B cell (primary cell): Measurements from ENCODE around the gene IRAK2. TPM values are rescaled to one million over a fixed set of nuclear protein-coding genes. Genes with fewer than 3 reads are reported as not detected.

Experiments used
- ATAC-seq: fragments of 200-7000 bp; cut with Tn5 transposase; one replicate; pipeline ENCODE4 v1.10.0; 2021; ENCODE audit warnings: low read depth, mild to moderate bottlenecking, moderate number of reproducible peaks, moderate library complexity
- CTCF ChIA-PET: fragments of 350-600 bp; sonication (Branson Sonifier 250); formaldehyde crosslinking; loops from one replicate; lab custom pipeline; 2021; ENCODE audit warnings: antibody characterized with exemption, inconsistent platforms; lab: Charles Lee
- POLR2A ChIA-PET: fragments of 350-600 bp; sonication (Branson Sonifier 250); formaldehyde crosslinking; loops from one replicate; lab custom pipeline; 2021; ENCODE audit warnings: antibody characterized with exemption; lab: Charles Lee
- DNase-seq: peaks from one replicate; pipeline ENCODE4 v3.0.0; 2013
- H2AFZ ChIP-seq: 2 replicates; pipeline ENCODE4 v1.6.1; 2012; ENCODE audit warnings: mild to moderate bottlenecking, low read depth, low read length; ENCODE audit not compliant: insufficient read depth, poor library complexity, severe bottlenecking
- H3K27ac ChIP-seq, 2 donors: 1 replicate in 1 of 2; 2 replicates in 1 of 2; pipeline ENCODE4 v1.5.1; 2012 to 2013; ENCODE audit warnings: low read length in 2 of 2, mild to moderate bottlenecking in 2 of 2, moderate library complexity in 1 of 2
- H3K27me3 ChIP-seq, 4 experiments: fragments of 200-600 bp in 1 of 4; sonication (generic) in 1 of 4; replicated peaks in 1 of 4; 1 replicate in 2 of 4; 2 replicates in 2 of 4; pipeline versions ENCODE4 v1.6.1 to v1.7.0; 2013 to 2016; ENCODE audit warnings: low read length in 3 of 4, mild to moderate bottlenecking in 2 of 4, mixed read lengths in 1 of 4, moderate library complexity in 1 of 4; ENCODE audit not compliant: insufficient read depth in 4 of 4, control insufficient read depth in 3 of 4; ENCODE audit errors: control extremely low read depth in 1 of 4
- H3K36me3 ChIP-seq, 2 experiments: replicated peaks in 1 of 2; 1 replicate in 1 of 2; 2 replicates in 1 of 2; pipeline versions ENCODE4 v1.6.1 to v1.7.1; 2013; ENCODE audit warnings: low read length in 1 of 2; ENCODE audit not compliant: insufficient read depth in 2 of 2, control insufficient read depth in 1 of 2; ENCODE audit errors: control extremely low read depth in 1 of 2, extremely low read depth in 1 of 2
- H3K4me1 ChIP-seq, 2 donors: fragments of 200-600 bp in 1 of 2; sonication (generic) in 1 of 2; 1 replicate in 1 of 2; 2 replicates in 1 of 2; pipeline versions ENCODE4 v1.5.1 to v1.6.1; 2013 to 2017; ENCODE audit warnings: low read length in 2 of 2; ENCODE audit not compliant: control insufficient read depth in 2 of 2, insufficient read depth in 2 of 2
- H3K4me2 ChIP-seq: replicated peaks from 2 replicates; pipeline ENCODE3; 2012; ENCODE audit warnings: mild to moderate bottlenecking, low read depth, low read length; ENCODE audit not compliant: poor library complexity, severe bottlenecking
- H3K4me3 ChIP-seq, 5 experiments: fragments of 200-600 bp in 1 of 5; sonication (generic) in 1 of 5; 1 replicate in 3 of 5; 2 replicates in 2 of 5; pipeline versions ENCODE4 v1.5.1 to v1.7.0; 2011 to 2016; ENCODE audit warnings: low read length in 4 of 5, mild to moderate bottlenecking in 4 of 5, low read depth in 2 of 5, control low read depth in 1 of 5, moderate library complexity in 1 of 5; ENCODE audit not compliant: insufficient read depth in 1 of 5; ENCODE audit errors: control extremely low read depth in 1 of 5, extremely low read depth in 1 of 5
- H3K79me2 ChIP-seq: fragments of 200-600 bp; sonication (generic); one replicate; pipeline ENCODE4 v1.6.0; 2016; ENCODE audit warnings: low read length; ENCODE audit not compliant: control insufficient read depth, insufficient read depth
- H3K9ac ChIP-seq: fragments of 200-600 bp; sonication (generic); 2 replicates; pipeline ENCODE4 v1.6.1; 2017; ENCODE audit warnings: mild to moderate bottlenecking, low read length, moderate library complexity
- H3K9me3 ChIP-seq, 3 donors: one replicate each; pipeline versions ENCODE4 v1.6.1 to v1.7.1; 2013; ENCODE audit warnings: low read length in 2 of 3; ENCODE audit not compliant: control insufficient read depth in 2 of 3, insufficient read depth in 1 of 3; ENCODE audit errors: control extremely low read depth in 1 of 3
- H4K20me1 ChIP-seq: 2 replicates; pipeline ENCODE4 v1.6.0; 2012; ENCODE audit warnings: mild to moderate bottlenecking, low read length; ENCODE audit not compliant: insufficient read depth, control insufficient read depth, poor library complexity, severe bottlenecking
- H3K27ac Mint-ChIP-seq: one replicate; pipeline ENCODE4 v1.8.0; 2021; ENCODE audit warnings: mixed read lengths
- H3K27me3 Mint-ChIP-seq: one replicate; pipeline ENCODE4 v1.8.0; 2021; ENCODE audit warnings: mixed read lengths
- H3K4me1 Mint-ChIP-seq: one replicate; pipeline ENCODE4 v1.8.0; 2021; ENCODE audit warnings: mixed read lengths
- H3K4me3 Mint-ChIP-seq: one replicate; pipeline ENCODE4 v1.8.0; 2021; ENCODE audit warnings: mixed read lengths
- H3K9me3 Mint-ChIP-seq: one replicate; pipeline ENCODE4 v1.8.0; 2022; ENCODE audit warnings: mixed read lengths; ENCODE audit not compliant: insufficient read depth
- EZH2 ChIP-seq: IDR thresholded peaks from 2 replicates; pipeline ENCODE4 v1.6.1; 2012; ENCODE audit warnings: borderline replicate concordance, low read depth, mild to moderate bottlenecking, moderate library complexity, low read length; ENCODE audit not compliant: insufficient read depth, poor library complexity, severe bottlenecking
- WGBS: methylation state at CpG from one replicate; pipeline ENCODE4 v1.1.5; 2013; ENCODE audit warnings: missing lambda C conversion rate; ENCODE audit not compliant: insufficient coverage; 5-methylcytosine and 5-hydroxymethylcytosine counted together
- intact Hi-C: fragments of 100-400 bp; cut with micrococcal nuclease; formaldehyde crosslinking; loops from one replicate; pipeline ENCODE4 v1.10.0; 2022
- polyA minus RNA-seq: library from RNA; depleted of rRNA, polyadenylated mRNA; stranded (reverse); fragments of >200 nt; gene quantifications from 2 replicates; pipeline ENCODE4 v1.2.3, GENCODE V29; 2012
- polyA plus RNA-seq: library from polyadenylated mRNA; depleted of rRNA; stranded (reverse); fragments of >200 nt; gene quantifications from 2 replicates; pipeline ENCODE4 v1.2.3, GENCODE V29; 2012
- total RNA-seq, 2 donors: library from RNA; stranded (reverse); fragments of 120-200 nt in 1 of 2; gene quantifications; 1 replicate in 1 of 2; 2 replicates in 1 of 2; pipeline versions ENCODE4 v1.2.3 to v1.2.4, GENCODE V29; 2013 to 2022
- TF ChIP-seq, protein P1 (sequence below): fragments of 200-600 bp; IDR thresholded peaks from one replicate; pipeline ENCODE4 v1.8.0; 2022; ENCODE audit warnings: antibody characterized with exemption, mild to moderate bottlenecking

The IRAK2 gene, protein sequence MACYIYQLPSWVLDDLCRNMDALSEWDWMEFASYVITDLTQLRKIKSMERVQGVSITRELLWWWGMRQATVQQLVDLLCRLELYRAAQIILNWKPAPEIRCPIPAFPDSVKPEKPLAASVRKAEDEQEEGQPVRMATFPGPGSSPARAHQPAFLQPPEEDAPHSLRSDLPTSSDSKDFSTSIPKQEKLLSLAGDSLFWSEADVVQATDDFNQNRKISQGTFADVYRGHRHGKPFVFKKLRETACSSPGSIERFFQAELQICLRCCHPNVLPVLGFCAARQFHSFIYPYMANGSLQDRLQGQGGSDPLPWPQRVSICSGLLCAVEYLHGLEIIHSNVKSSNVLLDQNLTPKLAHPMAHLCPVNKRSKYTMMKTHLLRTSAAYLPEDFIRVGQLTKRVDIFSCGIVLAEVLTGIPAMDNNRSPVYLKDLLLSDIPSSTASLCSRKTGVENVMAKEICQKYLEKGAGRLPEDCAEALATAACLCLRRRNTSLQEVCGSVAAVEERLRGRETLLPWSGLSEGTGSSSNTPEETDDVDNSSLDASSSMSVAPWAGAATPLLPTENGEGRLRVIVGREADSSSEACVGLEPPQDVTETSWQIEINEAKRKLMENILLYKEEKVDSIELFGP
- total RNA-seq (23.2 and 24.6 TPM in 2 replicates), polyA plus RNA-seq (11.7 and 11.8 TPM in 2 replicates), polyA minus RNA-seq (14.2 and 14.9 TPM in 2 replicates)
- total RNA-seq (2013) = 8.5 TPM

DNA sequence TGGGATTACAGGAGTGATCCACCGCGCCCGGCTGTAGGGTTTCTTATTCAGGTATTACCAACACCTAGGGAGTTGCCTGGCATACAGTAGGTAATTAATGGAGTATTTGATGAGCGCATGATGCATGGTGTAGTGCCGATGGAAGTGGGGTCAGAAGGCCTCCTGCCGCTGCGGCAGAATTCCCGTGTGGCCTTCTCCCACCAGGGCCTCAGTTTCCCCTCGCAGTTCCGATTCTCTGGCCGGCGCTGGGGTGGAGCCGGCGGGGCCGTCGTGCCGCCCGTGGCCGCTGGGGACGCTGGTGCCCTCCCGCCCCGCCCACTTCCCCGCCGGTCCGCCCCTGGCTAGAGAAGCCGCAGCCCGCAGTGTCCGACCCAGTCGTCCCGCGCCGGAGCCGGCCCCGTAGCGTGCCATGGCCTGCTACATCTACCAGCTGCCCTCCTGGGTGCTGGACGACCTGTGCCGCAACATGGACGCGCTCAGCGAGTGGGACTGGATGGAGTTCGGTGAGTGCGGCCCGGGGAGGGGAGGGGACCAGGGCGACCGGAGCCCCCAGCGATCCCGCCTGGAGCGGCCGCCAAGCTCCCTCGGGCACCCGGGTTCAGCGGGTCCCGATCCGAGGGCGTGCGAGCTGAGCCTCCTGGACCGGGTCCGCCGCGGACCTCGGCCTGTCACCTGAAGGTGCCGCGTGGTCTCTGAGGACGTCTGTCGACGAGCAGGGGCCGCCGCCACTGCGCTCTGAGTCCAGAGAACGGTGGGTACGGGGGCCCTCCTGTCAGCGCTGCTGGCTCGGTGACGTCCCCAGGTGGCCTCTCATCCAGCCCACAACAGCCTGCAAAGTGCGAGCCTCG, at the start of gene IRAK2:
Gene IRAK2 (plus strand): TSS at position 374 of the 848 bp plus-strand sequence. CDS start 36 bp downstream, at position 410.
- Mint-ChIP-seq H3K4me1 (peaks cover 37% of the 10 kb centered on the region), H3K27ac (peak within 1 kb of the TSS; percentile 65), H3K4me3 (peak within 1 kb of the TSS; percentile 91), H3K9me3 (no peaks in the 10 kb centered on the region), H3K27me3 (no peaks in the 10 kb centered on the region)
- peaks cover 0 to 5% of the 10 kb centered on the region in 2 experiments for H3K36me3 ChIP-seq
- peak within 1 kb of the TSS; percentile 66 to 95 (median 84) for H3K4me3 ChIP-seq
- 2% methylated on average over 73 of the region's 76 CpGs for WGBS
- peak within 1 kb of the TSS; percentile 43 to 79 for H3K27ac ChIP-seq
- peaks cover 0 to 13% (median 8%) of the 10 kb centered on the region in 3 donors for H3K9me3 ChIP-seq
- H3K79me2 ChIP-seq = peaks cover 48% of the 10 kb centered on the region
- no peak for TF ChIP-seq EZH2
- TF ChIP-seq, protein P1, sequence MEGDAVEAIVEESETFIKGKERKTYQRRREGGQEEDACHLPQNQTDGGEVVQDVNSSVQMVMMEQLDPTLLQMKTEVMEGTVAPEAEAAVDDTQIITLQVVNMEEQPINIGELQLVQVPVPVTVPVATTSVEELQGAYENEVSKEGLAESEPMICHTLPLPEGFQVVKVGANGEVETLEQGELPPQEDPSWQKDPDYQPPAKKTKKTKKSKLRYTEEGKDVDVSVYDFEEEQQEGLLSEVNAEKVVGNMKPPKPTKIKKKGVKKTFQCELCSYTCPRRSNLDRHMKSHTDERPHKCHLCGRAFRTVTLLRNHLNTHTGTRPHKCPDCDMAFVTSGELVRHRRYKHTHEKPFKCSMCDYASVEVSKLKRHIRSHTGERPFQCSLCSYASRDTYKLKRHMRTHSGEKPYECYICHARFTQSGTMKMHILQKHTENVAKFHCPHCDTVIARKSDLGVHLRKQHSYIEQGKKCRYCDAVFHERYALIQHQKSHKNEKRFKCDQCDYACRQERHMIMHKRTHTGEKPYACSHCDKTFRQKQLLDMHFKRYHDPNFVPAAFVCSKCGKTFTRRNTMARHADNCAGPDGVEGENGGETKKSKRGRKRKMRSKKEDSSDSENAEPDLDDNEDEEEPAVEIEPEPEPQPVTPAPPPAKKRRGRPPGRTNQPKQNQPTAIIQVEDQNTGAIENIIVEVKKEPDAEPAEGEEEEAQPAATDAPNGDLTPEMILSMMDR = peak; percentile 98
- peak within 1 kb of the TSS; percentile 91 for H3K4me2 ChIP-seq
- H2AFZ ChIP-seq = peak within 1 kb of the TSS; percentile 93
- ChIA-PET CTCF (interaction anchor here (0.7 to 7.9 kb wide), 11 partner anchors 16 to 116 kb away, joined by 3 to 59 read pairs (median 5); partner anchors contain the start of gene TATDN2), POLR2A (interaction anchor here (0.6 to 1.5 kb wide), 5 partner anchors 12 to 274 kb away, joined by 3 to 13 read pairs (median 4); partner anchors contain the start of genes JAGN1 and VHL)
- ATAC-seq = peak; percentile 91
- intact Hi-C loops = loop anchor here (1.0 to 2.0 kb wide), 6 partner anchors 16 to 84 kb away; partner anchors contain the start of genes BRK1 and TATDN2
- peak; percentile 83 for DNase-seq
- no peaks in the 10 kb centered on the region for H4K20me1 ChIP-seq
- peak within 1 kb of the TSS; percentile 92 for H3K9ac ChIP-seq
- H3K27me3 ChIP-seq = no peaks in the 10 kb centered on the region
- peaks cover 15 to 44% of the 10 kb centered on the region in 2 donors for H3K4me1 ChIP-seq
